Astrocyte of the hippocampus (primary cell): ENCODE measurements around the gene PLCB3.

ENCODE experiments used
- DNase-seq: peaks from one replicate; pipeline ENCODE4 v3.0.0; 2011; ENCODE audit warnings: low read depth, low spot score

Gene PLCB3

GRCh38 chr11:64249563-64250414 lies 1.5 kb upstream of the PLCB3 start:
- DNase-seq: no peak

- no peak for DNase-seq
Measured at GRCh38 chr11:64250415-64251015, 815 bp upstream of the PLCB3 start.

GRCh38 chr11:64251753-64252002 lies 348 bp downstream of the PLCB3 start:
- DNase-seq: no peak

GRCh38 chr11:64252003-64252872 lies 908 bp downstream of the PLCB3 start:
- DNase-seq: peak; percentile 62

GRCh38 chr11:64253043-64253442 lies 1.7 kb downstream of the PLCB3 start:
- no peak for DNase-seq

GRCh38 chr11:64253481-64253880 lies 2.2 kb downstream of the PLCB3 start:
- DNase-seq: peak; percentile 53

GRCh38 chr11:64254326-64254725 lies 3.0 kb downstream of the PLCB3 start:
- no peak for DNase-seq

- DNase-seq: no peak
Measured at GRCh38 chr11:64255135-64256128, 4.1 kb downstream of the PLCB3 start.

- no peak for DNase-seq
Measured at GRCh38 chr11:64256300-64256699, 5.0 kb downstream of the PLCB3 start.

- no peak for DNase-seq
Measured at GRCh38 chr11:64258356-64258755, 7.0 kb downstream of the PLCB3 start.

GRCh38 chr11:64258946-64259532 lies 7.7 kb downstream of the PLCB3 start:
- DNase-seq: no peak

GRCh38 chr11:64259533-64260067 lies 8.3 kb downstream of the PLCB3 start:
- no peak for DNase-seq

GRCh38 chr11:64260147-64260708 lies 8.9 kb downstream of the PLCB3 start:
- no peak for DNase-seq

- DNase-seq: no peak
Measured at GRCh38 chr11:64261556-64262080, 10.3 kb downstream of the PLCB3 start.

GRCh38 chr11:64262271-64263002 lies 11.1 kb downstream of the PLCB3 start:
- no peak for DNase-seq

GRCh38 chr11:64263021-64263946 lies 12.0 kb downstream of the PLCB3 start:
- peak; percentile 64 for DNase-seq

- no peak for DNase-seq
Measured at GRCh38 chr11:64263947-64264317, 12.6 kb downstream of the PLCB3 start.

GRCh38 chr11:64264371-64264852 lies 13.1 kb downstream of the PLCB3 start:
- no peak for DNase-seq
